Measurements from ENCODE around the gene FKBP5. TPM values are rescaled to one million over a fixed set of nuclear protein-coding genes. Genes with fewer than 3 reads are reported as not detected.

The FKBP5 gene
- total and polyA plus RNA-seq, 3 donors from 2014 or later, result 86.8 to 185 (median 156) TPM

DNA sequence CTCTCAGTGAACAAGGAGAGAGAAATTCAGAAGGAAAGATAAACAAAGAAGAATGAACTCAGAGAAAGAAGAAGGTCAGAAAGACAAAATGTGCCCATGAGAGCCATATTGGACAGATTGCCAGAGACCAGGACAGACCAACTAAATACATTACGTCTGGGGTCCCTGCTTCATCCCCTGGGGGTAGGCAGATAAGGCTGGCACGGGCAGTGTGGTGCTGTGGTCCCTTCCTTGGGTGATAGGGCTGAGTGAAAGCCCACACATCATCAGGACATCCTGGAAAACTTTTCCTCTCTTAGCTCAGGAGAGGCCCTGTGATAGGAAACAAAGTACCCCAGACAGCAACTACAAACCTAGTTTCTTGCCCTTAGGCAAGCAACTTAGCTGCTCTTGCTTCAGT is 34.9 kb upstream of the FKBP5 start:
- Histone ChIP-seq H3K27ac (peak overlapping the region; percentile 97 to 98), H3K9me3 (no peaks in the 10 kb centered on the region), H3K4me3 (no peak overlapping the region), H3K4me1 (peaks cover 95% of the 10 kb centered on the region), H3K27me3 (no peaks in the 10 kb centered on the region), H3K36me3 (ENCODE audit: low read depth, missing control alignments) (no peaks in the 10 kb centered on the region)
- 45 to 47% methylated on average over 2 of the region's 2 CpGs for WGBS, 2 donors
- TF ChIP-seq, protein P1, sequence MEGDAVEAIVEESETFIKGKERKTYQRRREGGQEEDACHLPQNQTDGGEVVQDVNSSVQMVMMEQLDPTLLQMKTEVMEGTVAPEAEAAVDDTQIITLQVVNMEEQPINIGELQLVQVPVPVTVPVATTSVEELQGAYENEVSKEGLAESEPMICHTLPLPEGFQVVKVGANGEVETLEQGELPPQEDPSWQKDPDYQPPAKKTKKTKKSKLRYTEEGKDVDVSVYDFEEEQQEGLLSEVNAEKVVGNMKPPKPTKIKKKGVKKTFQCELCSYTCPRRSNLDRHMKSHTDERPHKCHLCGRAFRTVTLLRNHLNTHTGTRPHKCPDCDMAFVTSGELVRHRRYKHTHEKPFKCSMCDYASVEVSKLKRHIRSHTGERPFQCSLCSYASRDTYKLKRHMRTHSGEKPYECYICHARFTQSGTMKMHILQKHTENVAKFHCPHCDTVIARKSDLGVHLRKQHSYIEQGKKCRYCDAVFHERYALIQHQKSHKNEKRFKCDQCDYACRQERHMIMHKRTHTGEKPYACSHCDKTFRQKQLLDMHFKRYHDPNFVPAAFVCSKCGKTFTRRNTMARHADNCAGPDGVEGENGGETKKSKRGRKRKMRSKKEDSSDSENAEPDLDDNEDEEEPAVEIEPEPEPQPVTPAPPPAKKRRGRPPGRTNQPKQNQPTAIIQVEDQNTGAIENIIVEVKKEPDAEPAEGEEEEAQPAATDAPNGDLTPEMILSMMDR (IDR thresholded peaks at IDR 0.05), result no peak
- TF ChIP-seq POLR2A (IDR thresholded peaks at IDR 0.05), result no peak
- no peak for DNase-seq
- intact Hi-C loops (cut with DNase I; ENCODE audit: low total_unique reads), result no loop called here

DNA sequence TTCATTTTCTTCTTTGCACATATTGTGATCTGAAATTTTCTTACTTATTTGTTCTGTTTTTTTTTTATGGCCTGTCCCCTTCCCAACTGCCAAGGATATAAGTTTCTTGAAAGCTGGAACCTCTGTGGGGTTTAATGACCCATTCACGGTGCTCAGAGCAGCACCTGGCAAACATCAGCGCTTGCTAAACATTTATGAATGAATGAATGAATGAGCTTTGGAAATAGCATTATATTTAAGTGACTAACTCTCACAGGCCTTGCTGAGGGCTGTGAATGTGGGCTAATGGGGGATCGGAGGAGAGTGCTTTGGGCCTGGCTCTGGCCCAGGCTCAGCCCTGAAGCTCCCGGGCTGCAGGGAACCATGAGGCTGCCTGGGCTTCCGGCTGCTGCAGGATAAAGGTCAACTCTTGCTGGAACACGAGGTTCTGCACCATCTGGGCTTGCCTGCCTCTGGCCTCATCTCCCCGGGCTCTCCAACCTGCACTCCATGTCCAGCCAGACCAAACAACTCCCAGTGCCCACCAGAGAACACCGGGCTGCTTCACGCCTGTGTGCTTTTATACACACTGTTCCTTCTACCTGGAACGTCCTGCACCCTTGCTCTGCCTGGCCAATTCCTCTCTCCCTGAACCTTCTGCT is 33.5 kb upstream of the FKBP5 start:
- WGBS, 2 donors, result 26 to 48% methylated on average over 10 of the region's 10 CpGs
- Histone ChIP-seq H3K27ac (peak overlapping the region; percentile 97 to 98), H3K9me3 (no peaks in the 10 kb centered on the region), H3K4me1 (peaks cover 96% of the 10 kb centered on the region), H3K36me3 (ENCODE audit: low read depth, missing control alignments) (no peaks in the 10 kb centered on the region), H3K4me3 (no peak overlapping the region), H3K27me3 (no peaks in the 10 kb centered on the region)
- TF ChIP-seq, protein P1 (IDR thresholded peaks at IDR 0.05), result no peak
- no peak for TF ChIP-seq POLR2A (IDR thresholded peaks at IDR 0.05)
- peak; percentile 78 for DNase-seq
- intact Hi-C loops (cut with DNase I; ENCODE audit: low total_unique reads), result no loop called here

DNA sequence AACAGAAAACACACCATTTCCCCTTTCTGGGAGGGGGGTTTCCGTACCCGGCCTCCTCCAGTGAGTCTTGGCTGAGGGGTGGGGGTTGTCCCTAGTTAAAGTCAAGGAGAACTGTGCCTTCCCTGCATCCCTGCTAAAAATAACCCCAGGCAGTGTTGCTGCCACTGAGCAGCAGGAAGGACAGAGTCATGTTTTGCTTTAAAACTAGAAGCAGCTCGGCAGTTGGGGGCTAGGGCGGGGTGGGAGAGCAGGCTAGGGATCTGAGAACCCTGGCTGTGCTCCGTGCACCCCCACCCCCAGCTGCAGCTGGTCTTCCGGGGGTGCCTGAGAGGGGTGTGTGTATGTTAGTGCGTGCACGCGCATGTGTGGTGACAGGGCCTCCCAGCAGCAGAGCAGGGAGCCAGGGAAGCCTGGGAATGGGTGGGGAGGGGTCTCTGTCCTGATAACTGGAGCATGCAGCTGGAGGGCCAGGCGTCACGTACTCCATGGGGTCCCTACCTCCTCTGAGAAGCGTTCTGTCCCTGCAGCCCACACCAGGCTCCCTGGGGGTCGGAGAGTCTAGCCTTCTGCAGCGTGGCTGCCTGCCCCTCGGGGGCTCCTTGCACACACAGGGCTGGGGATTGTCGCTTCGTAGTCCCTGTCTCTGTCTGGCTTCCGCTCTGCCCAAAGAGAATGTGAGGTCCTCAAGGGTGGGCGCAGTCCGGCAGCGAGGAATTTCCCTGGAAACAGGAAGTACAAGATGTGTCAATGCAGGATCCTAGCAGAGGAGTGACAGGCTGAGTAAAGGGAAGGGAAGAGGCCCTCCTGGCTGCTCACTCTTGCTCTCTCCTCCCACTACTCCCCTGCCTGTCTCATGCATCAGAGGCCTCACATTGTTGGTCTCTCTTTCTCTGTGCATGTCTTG is 31.4 kb upstream of the FKBP5 start:
- 29 to 50% methylated on average over 17 to 21 of the region's 21 CpGs for WGBS, 2 donors
- DNase-seq, result peak; percentile 66
- H3K9me3 ChIP-seq, result no peaks in the 10 kb centered on the region
- no peaks in the 10 kb centered on the region for H3K27me3 ChIP-seq
- H3K36me3 ChIP-seq (ENCODE audit: low read depth, missing control alignments), result no peaks in the 10 kb centered on the region
- H3K4me1 ChIP-seq, result peaks cover 74% of the 10 kb centered on the region
- TF ChIP-seq POLR2A (IDR thresholded peaks at IDR 0.05), result no peak
- TF ChIP-seq, protein P1 (IDR thresholded peaks at IDR 0.05), result no peak
- no peak overlapping the region for H3K4me3 ChIP-seq
- intact Hi-C loops (cut with DNase I; ENCODE audit: low total_unique reads), result no loop called here
- H3K27ac ChIP-seq, result peak overlapping the region; percentile 61 to 97

GRCh38 chr6:35719404-35719829 is 30.7 kb upstream of the FKBP5 start:
- Histone ChIP-seq H3K36me3 (ENCODE audit: low read depth, missing control alignments) (no peaks in the 10 kb centered on the region), H3K9me3 (no peaks in the 10 kb centered on the region), H3K4me3 (no peak overlapping the region), H3K4me1 (peaks cover 68% of the 10 kb centered on the region), H3K27me3 (no peaks in the 10 kb centered on the region), H3K27ac (peak overlapping the region; percentile 61 to 97)
- no peak for DNase-seq
- 40 to 59% methylated on average over 5 of the region's 5 CpGs for WGBS, 2 donors
- intact Hi-C loops (cut with DNase I; ENCODE audit: low total_unique reads), result no loop called here
- TF ChIP-seq, protein P1 (IDR thresholded peaks at IDR 0.05), result no peak
- TF ChIP-seq POLR2A (IDR thresholded peaks at IDR 0.05), result no peak

All from testis (tissue), 3 donors.